ENCODE results near the gene NDUFS7. TPM values are rescaled to one million over a fixed set of nuclear protein-coding genes. Genes with fewer than 3 reads are reported as not detected.

NDUFS7 gene
- total RNA-seq, 1 experiment from 2014 or later, result 98.1 TPM

DNA sequence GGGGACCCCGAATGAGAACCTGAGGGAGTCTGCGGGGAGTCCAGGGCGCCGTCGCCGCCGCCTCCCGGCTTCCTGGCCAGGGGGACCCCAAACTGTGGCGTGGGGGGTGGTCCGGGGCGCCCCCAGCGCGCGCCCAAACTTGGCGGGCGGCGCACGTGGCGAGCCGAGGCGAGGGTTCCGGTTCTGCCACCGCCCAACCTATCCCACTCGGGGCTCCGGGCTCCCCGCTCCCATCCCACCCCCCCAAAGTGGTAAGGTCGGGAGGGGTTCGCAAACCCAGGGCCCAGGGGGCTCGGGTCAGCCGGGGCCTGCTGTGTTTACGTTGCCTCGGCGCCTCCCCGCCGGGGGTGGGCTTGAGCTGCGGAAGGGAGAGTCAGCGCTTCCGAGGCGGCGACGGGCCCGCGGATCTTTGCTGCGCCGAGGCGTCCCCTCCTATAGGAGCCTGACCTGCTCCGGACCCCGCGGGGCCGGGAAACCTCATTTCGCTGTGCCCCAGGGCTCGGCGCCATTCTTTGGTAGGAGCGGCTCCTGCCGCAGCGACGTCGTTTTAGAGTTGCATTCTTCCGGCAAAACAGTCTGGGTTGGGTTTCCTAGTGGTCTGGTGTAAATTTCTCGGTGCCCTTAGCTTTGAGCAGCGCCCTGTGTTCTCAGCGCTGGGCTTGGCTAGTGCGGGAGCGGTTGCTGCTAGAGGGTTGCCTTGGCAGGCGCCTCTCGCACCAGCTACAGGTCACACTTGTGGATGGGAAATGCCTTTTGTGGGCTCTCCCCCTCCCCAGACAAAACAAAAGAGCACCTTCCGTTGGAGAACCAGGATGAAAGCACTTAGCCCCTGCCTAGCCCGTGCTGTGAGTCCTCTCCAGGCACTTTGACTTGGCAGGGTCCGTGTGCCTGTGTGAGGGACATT lies 24.8 kb downstream of the NDUFS7 start:
- Histone ChIP-seq H4K20me1 (ENCODE audit: insufficient read depth, low read depth, low read length) (peaks cover 51% of the 10 kb centered on the region), H3K9me2 (replicated peaks; ENCODE audit: insufficient read depth, low read length) (no peaks in the 10 kb centered on the region), H3K27ac (ENCODE audit: low read length) (peak overlapping the region; percentile 89), H2AFZ (ENCODE audit: low read length) (no peak overlapping the region), H3K79me2 (ENCODE audit: low read length) (peaks cover 58% of the 10 kb centered on the region), H3K4me3 (ENCODE audit: low read length) (peak overlapping the region; percentile 87), H3K4me2 (ENCODE audit: low read depth, low read length, poor library complexity, severe bottlenecking) (peak overlapping the region; percentile 81), H3K27me3 (ENCODE audit: low read length) (no peaks in the 10 kb centered on the region), H3K9ac (ENCODE audit: low read length) (peak overlapping the region; percentile 100), H3K4me1 (ENCODE audit: low read length) (peaks cover 24% of the 10 kb centered on the region), H3K36me3 (ENCODE audit: insufficient read depth, low read length) (peaks cover 14% of the 10 kb centered on the region), H3K9me3 (ENCODE audit: low read length) (no peaks in the 10 kb centered on the region)
- DNase-seq, result peak; percentile 80

DNA sequence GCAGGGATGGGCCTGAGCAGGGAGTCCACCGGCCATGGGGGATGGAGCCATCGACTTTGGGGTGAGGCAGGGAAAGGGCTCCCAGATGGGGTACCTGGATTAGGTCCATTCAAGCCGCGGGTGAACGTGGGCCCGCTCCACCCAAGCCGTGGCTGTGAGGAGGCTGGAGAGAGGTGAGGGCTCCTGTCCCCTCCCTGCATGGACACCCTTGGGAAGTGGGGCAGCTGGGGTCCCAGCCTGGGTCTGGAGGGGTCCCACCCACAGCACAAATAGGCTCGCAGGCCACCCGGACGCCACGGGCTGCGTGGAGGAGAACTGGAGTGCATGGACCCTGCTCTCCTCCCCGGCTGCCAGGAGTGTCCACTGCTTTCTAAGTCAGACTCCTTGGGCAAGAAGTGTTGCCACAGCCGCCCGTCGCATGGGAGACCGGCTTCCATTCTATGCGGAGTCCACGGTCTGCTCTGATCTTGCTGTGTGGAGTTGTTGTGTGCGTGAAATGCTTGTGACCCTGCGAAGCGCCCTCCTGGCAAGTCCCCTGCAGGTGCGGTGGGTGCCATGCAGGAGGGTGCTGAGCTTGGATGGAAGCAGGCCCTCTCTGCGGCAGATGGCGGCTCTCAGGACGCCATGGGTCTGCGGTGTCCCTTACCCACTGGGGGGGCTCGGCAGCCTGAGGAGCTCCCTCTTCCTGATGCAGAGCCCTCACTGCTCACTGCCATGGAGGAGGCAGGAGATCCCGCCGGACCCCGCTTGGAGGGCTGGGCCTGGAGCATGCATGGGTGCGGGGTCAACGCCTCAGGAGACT lies 25.7 kb downstream of the NDUFS7 start:
- DNase-seq, result no peak
- Histone ChIP-seq H3K9me3 (ENCODE audit: low read length) (no peaks in the 10 kb centered on the region), H3K79me2 (ENCODE audit: low read length) (peaks cover 67% of the 10 kb centered on the region), H3K4me1 (ENCODE audit: low read length) (peaks cover 24% of the 10 kb centered on the region), H3K4me3 (ENCODE audit: low read length) (peak overlapping the region; percentile 87), H3K9me2 (replicated peaks; ENCODE audit: insufficient read depth, low read length) (no peaks in the 10 kb centered on the region), H3K27ac (ENCODE audit: low read length) (no peak overlapping the region), H4K20me1 (ENCODE audit: insufficient read depth, low read depth, low read length) (peaks cover 57% of the 10 kb centered on the region), H3K36me3 (ENCODE audit: insufficient read depth, low read length) (peaks cover 14% of the 10 kb centered on the region), H3K4me2 (ENCODE audit: low read depth, low read length, poor library complexity, severe bottlenecking) (peak overlapping the region; percentile 81), H3K9ac (ENCODE audit: low read length) (peak overlapping the region; percentile 100), H2AFZ (ENCODE audit: low read length) (no peak overlapping the region), H3K27me3 (ENCODE audit: low read length) (no peaks in the 10 kb centered on the region)

GRCh38 chr19:1410136-1410786 lies 26.6 kb downstream of the NDUFS7 start:
- H3K79me2 ChIP-seq (ENCODE audit: low read length), result peaks cover 74% of the 10 kb centered on the region
- H3K27ac ChIP-seq (ENCODE audit: low read length), result no peak overlapping the region
- H3K36me3 ChIP-seq (ENCODE audit: insufficient read depth, low read length), result peaks cover 14% of the 10 kb centered on the region
- no peak overlapping the region for H2AFZ ChIP-seq (ENCODE audit: low read length)
- H4K20me1 ChIP-seq (ENCODE audit: insufficient read depth, low read depth, low read length), result peaks cover 63% of the 10 kb centered on the region
- DNase-seq, result no peak
- H3K4me1 ChIP-seq (ENCODE audit: low read length), result peaks cover 24% of the 10 kb centered on the region
- 0 out of 2 replicates have a peak overlapping the region, but pooled peaks have one; percentile 100 for H3K9ac ChIP-seq (ENCODE audit: low read length)
- H3K4me3 ChIP-seq (ENCODE audit: low read length), result no peak overlapping the region
- H3K9me3 ChIP-seq (ENCODE audit: low read length), result no peaks in the 10 kb centered on the region
- H3K27me3 ChIP-seq (ENCODE audit: low read length), result no peaks in the 10 kb centered on the region
- H3K4me2 ChIP-seq (ENCODE audit: low read depth, low read length, poor library complexity, severe bottlenecking), result peak overlapping the region; percentile 81
- H3K9me2 ChIP-seq (replicated peaks; ENCODE audit: insufficient read depth, low read length), result no peaks in the 10 kb centered on the region

DNA sequence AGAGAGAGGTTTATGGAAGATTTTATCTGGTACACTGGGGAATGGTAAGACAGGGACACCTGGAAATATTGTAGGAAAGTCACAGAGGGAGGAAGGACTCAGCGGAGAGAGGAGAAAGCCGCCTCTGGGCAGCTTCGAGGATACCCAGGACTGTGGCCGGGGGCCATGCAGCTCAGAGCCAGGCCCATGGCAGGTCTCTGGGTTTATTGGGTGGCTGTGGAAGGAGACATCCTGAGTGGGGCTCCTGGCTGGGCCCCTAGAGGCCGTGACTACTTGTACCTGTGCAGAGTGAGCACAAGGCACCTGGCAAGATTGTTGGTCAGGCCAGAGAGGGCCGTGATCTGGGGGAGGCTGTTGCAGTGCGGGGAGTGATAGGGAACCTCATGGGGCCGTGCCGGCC lies 27.1 kb downstream of the NDUFS7 start:
- H3K9me3 ChIP-seq (ENCODE audit: low read length), result no peaks in the 10 kb centered on the region
- peaks cover 69% of the 10 kb centered on the region for H4K20me1 ChIP-seq (ENCODE audit: insufficient read depth, low read depth, low read length)
- H3K36me3 ChIP-seq (ENCODE audit: insufficient read depth, low read length), result peaks cover 14% of the 10 kb centered on the region
- no peaks in the 10 kb centered on the region for H3K27me3 ChIP-seq (ENCODE audit: low read length)
- no peak overlapping the region for H3K27ac ChIP-seq (ENCODE audit: low read length)
- H3K9ac ChIP-seq (ENCODE audit: low read length), result no peak overlapping the region
- no peak overlapping the region for H2AFZ ChIP-seq (ENCODE audit: low read length)
- H3K4me2 ChIP-seq (ENCODE audit: low read depth, low read length, poor library complexity, severe bottlenecking), result no peak overlapping the region
- H3K4me3 ChIP-seq (ENCODE audit: low read length), result no peak overlapping the region
- no peaks in the 10 kb centered on the region for H3K9me2 ChIP-seq (replicated peaks; ENCODE audit: insufficient read depth, low read length)
- no peak for DNase-seq
- peaks cover 24% of the 10 kb centered on the region for H3K4me1 ChIP-seq (ENCODE audit: low read length)
- peaks cover 80% of the 10 kb centered on the region for H3K79me2 ChIP-seq (ENCODE audit: low read length)

GRCh38 chr19:1411255-1412191 lies 27.8 kb downstream of the NDUFS7 start:
- no peak overlapping the region for H3K27ac ChIP-seq (ENCODE audit: low read length)
- no peak overlapping the region for H3K4me2 ChIP-seq (ENCODE audit: low read depth, low read length, poor library complexity, severe bottlenecking)
- H4K20me1 ChIP-seq (ENCODE audit: insufficient read depth, low read depth, low read length), result peaks cover 76% of the 10 kb centered on the region
- H3K27me3 ChIP-seq (ENCODE audit: low read length), result no peaks in the 10 kb centered on the region
- H3K9me3 ChIP-seq (ENCODE audit: low read length), result no peaks in the 10 kb centered on the region
- peaks cover 14% of the 10 kb centered on the region for H3K36me3 ChIP-seq (ENCODE audit: insufficient read depth, low read length)
- no peak for DNase-seq
- no peaks in the 10 kb centered on the region for H3K9me2 ChIP-seq (replicated peaks; ENCODE audit: insufficient read depth, low read length)
- H3K9ac ChIP-seq (ENCODE audit: low read length), result no peak overlapping the region
- peaks cover 87% of the 10 kb centered on the region for H3K79me2 ChIP-seq (ENCODE audit: low read length)
- no peak overlapping the region for H3K4me3 ChIP-seq (ENCODE audit: low read length)
- peaks cover 17% of the 10 kb centered on the region for H3K4me1 ChIP-seq (ENCODE audit: low read length)
- no peak overlapping the region for H2AFZ ChIP-seq (ENCODE audit: low read length)

- Histone ChIP-seq H3K9me3 (ENCODE audit: low read length) (no peaks in the 10 kb centered on the region), H2AFZ (ENCODE audit: low read length) (no peak overlapping the region), H4K20me1 (ENCODE audit: insufficient read depth, low read depth, low read length) (peaks cover 85% of the 10 kb centered on the region), H3K4me3 (ENCODE audit: low read length) (no peak overlapping the region), H3K27me3 (ENCODE audit: low read length) (no peaks in the 10 kb centered on the region), H3K27ac (ENCODE audit: low read length) (no peak overlapping the region), H3K36me3 (ENCODE audit: insufficient read depth, low read length) (peaks cover 19% of the 10 kb centered on the region), H3K9me2 (replicated peaks; ENCODE audit: insufficient read depth, low read length) (no peaks in the 10 kb centered on the region), H3K9ac (ENCODE audit: low read length) (no peak overlapping the region), H3K4me1 (ENCODE audit: low read length) (peaks cover 12% of the 10 kb centered on the region), H3K79me2 (ENCODE audit: low read length) (peaks cover 96% of the 10 kb centered on the region), H3K4me2 (ENCODE audit: low read depth, low read length, poor library complexity, severe bottlenecking) (no peak overlapping the region)
- no peak for DNase-seq
These were observed 28.7 kb downstream of the NDUFS7 start for GRCh38 chr19:1412323-1412923.

Measured in Karpas-422 (cell line).